ENCODE data around the gene HTR3D.
"Not testable (repeated sequence)": the region's sequence is repeated elsewhere in the genome, so short reads cannot be mapped to it uniquely, and the experiment has no call there.

Gene HTR3D

DNA sequence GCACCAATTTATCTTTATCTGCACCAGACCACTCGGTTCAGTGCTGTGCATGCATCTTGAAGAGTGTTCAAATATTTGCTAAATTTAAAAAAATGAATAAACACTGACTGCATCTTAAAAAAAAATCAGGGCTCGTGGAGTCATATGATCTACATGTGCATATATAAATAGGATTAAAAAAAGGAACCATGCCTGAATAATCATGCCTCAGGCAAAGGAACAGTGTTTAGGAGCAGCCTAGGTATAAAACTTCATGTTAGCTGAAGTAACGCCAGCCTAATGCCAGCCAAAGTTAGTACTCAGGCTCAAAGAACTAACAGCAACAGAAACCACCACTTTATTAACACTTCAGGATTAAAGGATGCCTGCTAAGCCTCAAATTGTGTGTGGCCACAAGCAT, 23.4 kb upstream of the HTR3D start:
- no peak for TF ChIP-seq ZNF274 (IDR thresholded peaks at IDR 0.05; ENCODE audit: low read depth, low read length)
- no peak overlapping the region for H3K4me3 ChIP-seq (ENCODE audit: low read length)

DNA sequence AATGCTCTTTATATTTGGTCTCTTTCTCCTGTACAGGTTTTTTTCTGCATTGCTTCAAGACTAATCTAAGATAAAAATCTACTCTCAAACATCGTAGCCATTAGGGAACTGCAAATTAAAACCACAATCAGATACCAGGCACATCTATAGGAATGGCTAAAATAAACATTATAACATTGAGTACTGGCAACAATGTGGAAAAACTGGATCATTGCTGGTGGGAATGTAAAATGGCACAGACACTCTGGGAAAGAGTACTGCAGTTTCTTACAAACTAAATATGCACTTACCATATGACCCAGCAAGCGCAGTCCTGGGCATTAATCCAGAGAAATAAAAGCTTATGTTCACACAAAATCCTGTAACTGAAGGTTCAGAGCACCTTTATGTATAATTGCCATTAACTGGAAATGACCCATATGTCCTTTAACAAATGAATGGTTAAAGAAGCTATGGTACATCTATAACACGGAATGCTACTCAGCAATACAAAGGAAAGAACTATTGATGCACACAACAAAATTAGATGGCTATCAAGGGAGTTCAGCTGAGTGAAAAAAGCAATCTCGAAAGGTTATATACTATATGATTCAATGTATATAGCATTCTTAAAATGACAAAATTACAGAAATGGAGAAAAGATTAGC, 20.2 kb upstream of the HTR3D start:
- H3K4me3 ChIP-seq (ENCODE audit: low read length) = no peak overlapping the region
- TF ChIP-seq ZNF274 (IDR thresholded peaks at IDR 0.05; ENCODE audit: low read depth, low read length) = no peak

DNA sequence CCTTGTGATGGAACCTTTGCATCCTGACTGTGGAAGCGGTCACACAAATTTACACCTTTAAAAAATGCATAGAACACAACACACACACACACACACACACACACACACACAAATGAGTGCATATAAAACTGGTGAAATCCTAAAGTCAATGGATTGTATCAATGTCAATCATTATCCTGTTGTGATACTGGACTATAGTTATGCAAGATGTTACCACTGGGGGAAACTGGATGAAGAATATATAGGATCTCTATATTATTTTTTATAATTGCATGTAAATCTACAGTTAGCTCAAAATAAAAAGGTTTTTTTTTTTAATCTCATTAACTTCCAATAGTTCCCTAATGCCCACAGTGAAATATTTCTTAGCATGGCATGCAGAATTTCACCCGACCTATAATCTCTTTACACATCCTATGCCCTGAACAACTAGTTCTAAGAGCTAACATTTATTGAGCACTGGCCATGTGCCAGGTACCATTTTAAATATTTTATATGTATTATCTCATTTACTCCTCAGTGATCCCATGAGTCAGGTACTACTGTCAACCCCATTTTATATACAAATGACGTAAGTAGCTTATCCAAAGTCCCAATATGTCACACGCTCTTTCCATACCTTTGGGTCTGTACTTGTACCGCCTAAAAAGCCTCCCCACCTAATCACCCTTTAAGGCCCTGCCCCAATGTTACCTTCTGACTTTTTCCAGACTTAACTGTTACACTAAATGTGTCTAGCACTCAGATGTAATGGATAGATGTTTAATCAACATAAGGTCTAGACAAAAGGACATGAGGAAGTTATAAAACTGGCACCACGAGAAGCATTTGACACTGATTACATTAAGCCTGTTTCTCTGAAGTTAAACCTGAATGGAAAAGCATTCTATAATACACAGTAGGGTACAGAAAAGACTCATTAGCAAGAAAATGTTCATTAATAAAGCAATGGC, 19.3 kb upstream of the HTR3D start:
- no peak overlapping the region for H3K4me3 ChIP-seq (ENCODE audit: low read length)

DNA sequence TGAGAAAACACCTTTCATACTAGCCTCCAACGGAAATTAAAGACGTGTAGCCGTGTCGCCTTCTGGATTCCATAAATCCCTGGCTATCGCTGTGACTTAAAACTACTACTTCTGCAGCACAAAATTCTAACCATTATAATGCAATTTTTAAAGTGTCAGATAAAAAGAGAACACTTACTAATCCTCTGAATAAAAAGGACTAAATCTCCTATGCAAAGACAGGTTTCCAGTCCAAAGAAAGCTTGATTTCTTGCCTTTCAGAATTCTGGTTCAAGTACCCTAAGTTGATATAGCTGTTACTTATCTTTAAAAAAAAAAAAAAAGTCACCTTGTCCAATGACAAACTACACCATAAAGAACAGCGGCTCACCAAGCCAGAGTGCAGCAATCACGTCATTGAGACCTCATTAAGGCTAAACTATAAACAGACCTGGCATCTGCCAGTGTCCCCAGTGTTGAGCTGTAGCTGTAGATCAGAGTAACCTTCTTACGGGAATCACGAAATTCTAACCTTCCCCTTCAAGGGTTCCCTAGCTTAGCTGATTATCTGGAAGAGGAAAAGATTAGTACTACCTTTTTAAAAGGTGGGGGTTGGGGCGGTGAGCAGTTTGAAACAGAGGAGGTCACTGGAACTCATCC, 16.0 kb upstream of the HTR3D start:
- H3K4me3 ChIP-seq (ENCODE audit: low read length) = no peak overlapping the region
- TF ChIP-seq ZNF274 (IDR thresholded peaks at IDR 0.05; ENCODE audit: low read depth, low read length) = no peak

More for the DNA sequence above, 19.3 kb upstream of the HTR3D start:
- no peak for TF ChIP-seq ZNF274 (IDR thresholded peaks at IDR 0.05; ENCODE audit: low read depth, low read length)

DNA sequence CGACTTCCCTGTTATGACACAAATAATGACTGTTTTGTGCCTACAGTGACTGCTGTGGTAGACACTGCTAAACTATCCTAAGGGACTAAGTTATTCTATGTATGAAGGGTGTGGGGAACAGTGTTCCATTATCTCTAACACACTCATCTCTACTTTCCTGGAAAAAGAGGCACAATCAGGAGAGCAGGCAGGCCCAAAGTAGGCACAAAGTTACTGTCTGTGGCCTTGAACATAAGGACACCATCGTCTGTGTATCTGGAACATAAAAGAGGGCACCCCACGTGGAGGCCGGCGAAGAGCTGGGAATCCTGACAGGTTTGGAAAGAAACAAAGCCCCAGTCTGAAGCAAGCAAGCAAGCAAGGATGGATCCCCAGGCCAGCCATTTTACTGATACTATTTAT, 15.4 kb upstream of the HTR3D start:
- no peak for TF ChIP-seq ZNF274 (IDR thresholded peaks at IDR 0.05; ENCODE audit: low read depth, low read length)
- H3K4me3 ChIP-seq (ENCODE audit: low read length) = no peak overlapping the region

DNA sequence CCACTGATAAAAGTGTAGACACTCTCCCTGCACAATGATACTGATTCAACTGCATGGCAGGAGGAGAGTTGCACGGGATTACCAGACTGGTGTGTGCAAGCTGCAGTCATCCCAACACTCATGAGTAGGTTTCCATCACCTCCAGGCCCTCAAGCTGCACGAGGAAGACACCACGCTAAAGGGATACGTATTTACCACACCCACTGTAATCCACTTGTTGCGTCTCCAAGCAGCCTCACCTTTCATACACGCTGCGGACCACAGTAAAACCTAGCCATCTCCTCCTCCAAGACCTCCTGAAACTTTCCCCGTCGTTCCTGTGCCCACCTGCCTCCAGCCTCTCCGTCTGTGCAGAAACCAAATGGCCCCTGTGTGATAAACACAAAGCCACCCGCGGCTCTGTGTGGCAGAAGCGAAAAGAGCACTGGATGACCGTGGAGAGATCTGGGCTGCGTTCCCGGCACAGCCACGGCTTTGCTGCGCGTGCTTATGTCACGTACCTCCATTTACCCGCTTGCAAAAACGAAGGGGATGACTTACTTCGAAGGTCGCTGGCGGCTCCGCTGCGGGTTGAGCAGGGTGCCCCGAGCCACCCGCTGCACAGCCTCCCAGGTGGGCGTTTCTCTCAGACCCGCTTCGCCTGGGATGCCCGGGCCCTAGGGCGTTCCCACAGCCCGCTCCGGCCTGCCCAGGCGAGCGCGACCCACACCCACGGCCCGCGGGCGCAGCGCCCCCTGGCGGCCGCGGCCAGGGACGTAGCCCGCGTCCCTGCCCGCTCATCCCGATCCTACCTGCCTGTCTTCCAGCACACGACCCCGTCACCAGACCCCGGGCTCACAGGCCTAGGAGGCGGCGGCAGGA, 14.5 kb upstream of the HTR3D start:
- peak overlapping the region; percentile 74 for H3K4me3 ChIP-seq (ENCODE audit: low read length)
- TF ChIP-seq ZNF274 (IDR thresholded peaks at IDR 0.05; ENCODE audit: low read depth, low read length) = no peak

DNA sequence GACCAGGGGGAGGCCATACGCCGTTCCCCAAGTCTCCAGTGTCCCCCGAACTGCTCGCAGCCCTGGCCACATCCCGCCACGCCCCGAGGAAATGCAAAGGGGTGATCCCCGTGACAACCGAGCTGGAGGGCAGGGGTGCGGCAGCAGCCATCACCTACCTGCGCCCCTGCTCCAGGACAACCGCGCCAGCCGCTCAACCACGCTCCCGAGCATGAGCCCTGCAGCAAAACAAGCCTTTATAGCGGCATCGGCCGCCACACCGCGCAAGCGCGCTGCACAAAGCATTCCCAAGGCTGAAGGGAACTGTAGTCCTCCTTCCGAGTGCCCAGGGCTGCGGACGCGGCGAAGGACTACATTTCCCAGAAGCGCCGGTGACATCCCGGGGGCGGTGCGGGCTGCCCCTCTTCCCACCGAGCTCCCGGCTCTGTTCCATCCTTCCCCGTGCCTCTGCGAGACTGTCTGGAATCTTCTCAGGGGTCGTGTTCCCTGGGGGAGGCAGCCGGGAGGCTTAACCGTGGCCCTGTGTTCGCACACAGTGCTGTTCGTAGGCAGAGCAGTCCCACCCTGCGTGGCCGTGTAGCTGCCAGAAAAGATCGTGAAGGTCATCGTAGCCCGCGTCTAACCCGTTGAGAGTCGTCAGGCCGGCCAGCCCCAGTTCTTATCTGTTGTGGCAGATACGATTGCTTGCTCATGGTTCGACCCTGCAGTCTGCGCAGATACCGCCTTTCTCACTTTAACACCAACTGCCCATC, 13.7 kb upstream of the HTR3D start, which contains the start of gene ABCC5:
TSS of gene ABCC5 (minus strand) at position 213 of the 752 bp plus-strand sequence. CDS start 3,492 bp downstream, outside the sequence.
- peak within 1 kb of the TSS; percentile 74 for H3K4me3 ChIP-seq (ENCODE audit: low read length)
- no peak for TF ChIP-seq ZNF274 (IDR thresholded peaks at IDR 0.05; ENCODE audit: low read depth, low read length)

DNA sequence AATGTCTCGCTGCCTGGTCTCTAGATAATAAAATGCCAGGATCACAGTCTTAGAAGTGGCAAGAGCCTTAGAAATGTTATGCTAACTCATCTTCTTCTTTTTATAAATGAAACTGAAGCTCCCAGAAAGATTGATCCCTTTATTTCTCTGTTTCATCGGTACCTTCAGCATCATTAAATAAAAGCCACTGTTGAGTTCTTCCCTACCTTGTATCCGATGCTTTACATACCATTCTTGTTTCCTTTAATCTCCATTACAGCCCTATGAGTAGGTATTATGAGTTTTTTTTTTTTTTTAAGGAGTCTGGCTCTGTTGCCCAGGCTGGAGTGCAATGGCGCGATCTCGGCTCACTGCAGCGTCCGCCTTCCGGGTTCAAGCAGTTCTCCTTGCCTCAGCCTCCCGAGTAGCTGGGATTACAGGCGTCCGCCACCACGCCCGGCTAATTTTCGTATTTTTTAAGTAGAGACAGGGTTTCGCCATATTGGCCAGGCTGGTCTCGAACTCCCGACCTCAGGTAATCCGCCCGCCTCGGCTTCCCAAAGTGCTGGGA, 13.0 kb upstream of the HTR3D start:
- peak overlapping the region; percentile 74; the same call in 1 of the 2 replicates for H3K4me3 ChIP-seq (ENCODE audit: low read length)
- no peak for TF ChIP-seq ZNF274 (IDR thresholded peaks at IDR 0.05; ENCODE audit: low read depth, low read length)

DNA sequence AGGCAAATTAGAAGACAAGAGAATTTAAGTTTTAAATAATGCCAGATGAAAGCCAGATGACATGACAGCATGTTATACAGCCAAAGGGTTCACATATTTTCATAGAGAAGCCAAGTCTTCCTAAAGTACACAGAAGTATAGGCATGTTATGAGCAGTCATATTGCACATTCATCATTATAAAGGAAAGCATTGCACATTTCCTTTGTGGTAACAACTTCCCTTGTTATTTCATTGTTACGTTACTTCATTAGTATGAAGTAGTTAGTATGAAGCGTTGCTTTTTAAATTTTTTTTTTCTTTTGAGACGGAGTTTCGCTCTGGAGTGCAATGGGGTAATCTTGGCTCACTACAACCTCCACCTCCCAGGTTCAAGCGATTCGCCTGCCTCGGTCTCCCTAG, 9.2 kb upstream of the HTR3D start:
- TF ChIP-seq ZNF274 (IDR thresholded peaks at IDR 0.05; ENCODE audit: low read depth, low read length) = no peak
- no peak overlapping the region for H3K4me3 ChIP-seq (ENCODE audit: low read length)

DNA sequence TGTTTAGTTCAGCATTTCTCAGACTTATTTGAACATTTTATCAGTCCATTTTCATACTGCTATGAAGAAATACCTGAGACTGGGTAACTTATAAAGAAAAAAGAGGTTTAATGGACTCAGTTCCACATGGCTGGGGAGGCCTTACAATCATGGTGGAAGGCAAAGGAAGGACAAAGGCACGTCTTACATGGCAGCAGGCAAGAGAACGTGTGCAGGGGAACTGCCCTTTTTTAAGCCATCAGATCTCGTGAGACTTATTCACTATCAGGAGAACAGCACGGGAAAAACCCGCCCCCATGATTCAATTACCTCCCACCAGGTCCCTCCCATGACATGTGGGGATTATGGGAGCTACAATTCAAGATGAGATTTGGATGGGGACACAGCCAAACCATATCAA, 6.3 kb upstream of the HTR3D start:
- not testable (repeated sequence) for H3K4me3 ChIP-seq (ENCODE audit: low read length)

DNA sequence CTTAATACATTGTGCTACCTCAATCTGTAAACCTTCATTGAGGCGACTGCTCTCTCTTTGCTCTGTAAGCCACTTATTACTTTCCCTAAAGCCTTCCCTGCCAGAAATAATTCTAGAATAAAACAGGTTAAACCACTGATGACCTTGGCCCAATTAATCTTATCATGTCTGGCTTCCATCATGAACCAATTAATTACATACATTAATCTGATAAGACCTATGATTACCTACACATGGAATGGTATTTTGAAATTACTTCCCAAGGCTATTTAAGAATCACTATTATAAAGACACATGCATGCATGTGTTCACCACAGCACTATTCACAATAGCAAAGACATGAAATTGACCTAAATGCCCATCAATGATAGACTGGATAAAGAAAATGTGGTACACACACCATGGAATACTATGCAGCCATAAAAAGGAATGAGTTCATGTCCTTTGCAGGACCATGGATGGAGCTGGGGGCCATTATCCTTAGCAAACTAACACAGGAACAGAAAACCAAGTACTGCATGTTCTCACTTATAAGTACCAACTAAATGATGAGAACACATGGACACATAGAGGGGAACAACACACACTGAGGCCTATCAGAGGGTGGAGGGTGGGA, 3.2 kb upstream of the HTR3D start:
- H3K4me3 ChIP-seq (ENCODE audit: low read length) = not testable (repeated sequence)

DNA sequence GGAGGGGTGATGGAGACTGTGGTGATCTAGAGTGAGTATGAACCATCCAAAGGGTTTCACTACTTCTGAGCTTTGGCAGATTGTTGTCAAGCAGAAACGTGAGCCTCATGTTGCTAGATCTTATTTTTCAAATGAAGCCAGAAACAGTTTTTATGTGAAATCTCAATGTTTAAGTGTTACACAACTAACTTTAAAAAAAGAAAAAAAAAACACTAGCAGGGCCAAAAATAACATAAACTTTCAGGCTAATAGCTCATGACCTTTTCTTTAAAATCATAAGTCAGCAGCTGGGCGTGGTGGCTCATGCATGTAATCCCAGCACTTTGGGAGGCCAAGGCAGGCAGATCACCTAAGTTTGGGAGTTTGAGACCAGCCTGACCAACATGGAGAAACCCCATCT, 2.1 kb upstream of the HTR3D start:
- TF ChIP-seq ZNF274 (IDR thresholded peaks at IDR 0.05; ENCODE audit: low read depth, low read length) = no peak
- no peak overlapping the region for H3K4me3 ChIP-seq (ENCODE audit: low read length)

Data from GM08714 (cell line).